A673 (cell line): ENCODE measurements around the gene AUH.

Source experiments
- CTCF ChIP-seq: fragments of 300-800, 200-600 bp; sonication (generic); conservative IDR thresholded peaks from 2 replicates; pipeline ENCODE4 v1.5.1; 2017; ENCODE audit warnings: low read depth, mild to moderate bottlenecking, antibody characterized with exemption, low read length, moderate library complexity, mixed read lengths
- EZH2 ChIP-seq: fragments of 200-600 bp; sonication (generic); IDR thresholded peaks from 2 replicates; pipeline ENCODE4 v1.6.1; 2017; ENCODE audit warnings: borderline replicate concordance, low read depth, mild to moderate bottlenecking, mixed read lengths, antibody characterized with exemption, low read length; ENCODE audit not compliant: poor library complexity, severe bottlenecking

- TF ChIP-seq CTCF (no peak), EZH2 (no peak)
Observed at GRCh38 chr9:91220491-91221135, 141.1 kb downstream of the AUH start.
